Peyer's patch (tissue), 4 donors: ENCODE measurements around the gene NOS1AP. TPM values are rescaled to one million over a fixed set of nuclear protein-coding genes. Genes with fewer than 3 reads are reported as not detected.

Experiments used
- DNase-seq, 3 donors: peaks; one replicate each; pipeline ENCODE4 v3.0.0-alpha.2; 2017 to 2019
- H3K27ac ChIP-seq, 4 donors: fragments of 200-600 bp; sonication (generic); one replicate each; pipeline ENCODE4 v1.5.1; 2016 to 2019
- H3K27me3 ChIP-seq, 2 donors: fragments of 200-600 bp; sonication (generic); one replicate each; pipeline ENCODE4 v1.5.1; 2019
- H3K36me3 ChIP-seq, 3 donors: fragments of 200-600 bp; sonication (generic); one replicate each; pipeline ENCODE4 v1.5.1; 2016 to 2019
- H3K4me1 ChIP-seq, 4 donors: fragments of 200-600 bp; sonication (generic); one replicate each; pipeline ENCODE4 v1.5.1; 2016 to 2019
- H3K4me3 ChIP-seq, 4 donors: fragments of 200-600 bp; sonication (generic); 1 replicate in 3 of 4; 2 replicates in 1 of 4; pipeline ENCODE4 v1.5.1; 2016 to 2019; ENCODE audit warnings: mild to moderate bottlenecking in 1 of 4
- H3K9me3 ChIP-seq, 4 donors: fragments of 200-600 bp; sonication (generic); one replicate each; pipeline ENCODE4 v1.5.1; 2016 to 2019; ENCODE audit warnings: mild to moderate bottlenecking in 1 of 4
- POLR2A ChIP-seq, 2 donors: fragments of 450-650 bp; IDR thresholded peaks; one replicate each; pipeline ENCODE4 v1.5.1; 2017; ENCODE audit warnings: antibody characterized with exemption in 2 of 2, mild to moderate bottlenecking in 2 of 2, moderate library complexity in 2 of 2
- total RNA-seq, 4 donors: library from RNA; depleted of rRNA; stranded (reverse); fragments of >200 nt; gene quantifications; one replicate each; pipeline ENCODE4 v1.1.0, GENCODE V29; 2016
- TF ChIP-seq, protein P1 (sequence below), 6 experiments: fragments of 450-650 bp in 4 of 6; fragments of 200-600 bp in 2 of 6; sonication (generic) in 1 of 6; IDR thresholded peaks; one replicate each; pipeline ENCODE4 v1.5.1; 2017 to 2019; ENCODE audit warnings: antibody characterized with exemption in 6 of 6, mild to moderate bottlenecking in 3 of 6, moderate library complexity in 1 of 6

The NOS1AP gene
- total RNA-seq, 4 donors from 2014 or later, result 6.3 to 18.5 (median 11.9) TPM

DNA sequence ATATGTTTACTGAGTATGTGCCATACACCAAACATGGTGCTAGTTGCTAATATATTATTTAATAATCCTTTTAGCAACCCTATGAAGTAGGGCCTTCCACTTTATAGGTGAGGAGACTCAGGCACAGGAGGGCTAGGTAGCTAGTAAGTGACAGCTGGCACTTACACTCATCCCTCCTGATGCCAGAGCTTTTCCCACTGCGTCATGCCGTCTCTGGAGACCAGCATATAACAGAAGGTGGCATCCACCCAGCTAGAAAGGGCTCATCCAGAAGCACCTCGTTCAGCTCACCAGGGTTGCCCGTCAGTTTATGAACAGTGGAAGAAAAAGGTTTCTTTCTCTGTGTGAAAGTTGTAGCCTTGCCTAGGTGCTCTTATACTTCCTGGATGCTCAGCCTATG, 108.9 kb downstream of the NOS1AP start:
- TF ChIP-seq POLR2A (IDR thresholded peaks at IDR 0.05), result no peak
- TF ChIP-seq, protein P1, sequence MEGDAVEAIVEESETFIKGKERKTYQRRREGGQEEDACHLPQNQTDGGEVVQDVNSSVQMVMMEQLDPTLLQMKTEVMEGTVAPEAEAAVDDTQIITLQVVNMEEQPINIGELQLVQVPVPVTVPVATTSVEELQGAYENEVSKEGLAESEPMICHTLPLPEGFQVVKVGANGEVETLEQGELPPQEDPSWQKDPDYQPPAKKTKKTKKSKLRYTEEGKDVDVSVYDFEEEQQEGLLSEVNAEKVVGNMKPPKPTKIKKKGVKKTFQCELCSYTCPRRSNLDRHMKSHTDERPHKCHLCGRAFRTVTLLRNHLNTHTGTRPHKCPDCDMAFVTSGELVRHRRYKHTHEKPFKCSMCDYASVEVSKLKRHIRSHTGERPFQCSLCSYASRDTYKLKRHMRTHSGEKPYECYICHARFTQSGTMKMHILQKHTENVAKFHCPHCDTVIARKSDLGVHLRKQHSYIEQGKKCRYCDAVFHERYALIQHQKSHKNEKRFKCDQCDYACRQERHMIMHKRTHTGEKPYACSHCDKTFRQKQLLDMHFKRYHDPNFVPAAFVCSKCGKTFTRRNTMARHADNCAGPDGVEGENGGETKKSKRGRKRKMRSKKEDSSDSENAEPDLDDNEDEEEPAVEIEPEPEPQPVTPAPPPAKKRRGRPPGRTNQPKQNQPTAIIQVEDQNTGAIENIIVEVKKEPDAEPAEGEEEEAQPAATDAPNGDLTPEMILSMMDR (IDR thresholded peaks at IDR 0.05), result no peak
- H3K27ac ChIP-seq, result no peak overlapping the region

DNA sequence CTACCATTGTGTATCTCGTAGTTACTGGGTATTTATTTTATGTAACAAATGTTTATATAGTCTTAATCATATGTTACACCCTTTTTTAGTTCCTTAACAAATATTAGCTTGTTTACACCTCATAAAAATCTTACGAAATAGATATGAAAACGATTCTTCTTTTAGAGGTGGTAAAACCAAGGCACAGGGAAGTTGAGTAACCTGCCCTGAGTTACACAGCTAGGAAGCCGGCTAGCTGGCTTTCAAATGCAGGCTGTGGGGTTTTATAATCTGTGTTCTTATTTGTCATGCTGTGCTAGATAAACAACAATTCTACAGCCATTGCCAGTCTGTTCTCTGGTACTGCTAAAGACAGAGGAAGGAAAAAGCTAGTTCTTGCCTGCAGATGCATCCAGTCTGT, 109.6 kb downstream of the NOS1AP start:
- DNase-seq, result no peak
- TF ChIP-seq POLR2A (IDR thresholded peaks at IDR 0.05), result no peak
- TF ChIP-seq, protein P1 (IDR thresholded peaks at IDR 0.05), result no peak
- Histone ChIP-seq H3K9me3 (no peaks in the 10 kb centered on the region), H3K36me3 (no peaks in the 10 kb centered on the region), H3K4me3 (no peak overlapping the region), H3K27ac (no peak overlapping the region), H3K4me1 (peaks cover 0 to 12% (median 0%) of the 10 kb centered on the region in 4 donors), H3K27me3 (no peaks in the 10 kb centered on the region)

More for the DNA sequence above, 108.9 kb downstream of the NOS1AP start:
- DNase-seq, result no peak
- Histone ChIP-seq H3K36me3 (no peaks in the 10 kb centered on the region), H3K27me3 (no peaks in the 10 kb centered on the region), H3K4me1 (peaks cover 0 to 12% (median 0%) of the 10 kb centered on the region in 4 donors), H3K9me3 (no peaks in the 10 kb centered on the region), H3K4me3 (no peak overlapping the region)

DNA sequence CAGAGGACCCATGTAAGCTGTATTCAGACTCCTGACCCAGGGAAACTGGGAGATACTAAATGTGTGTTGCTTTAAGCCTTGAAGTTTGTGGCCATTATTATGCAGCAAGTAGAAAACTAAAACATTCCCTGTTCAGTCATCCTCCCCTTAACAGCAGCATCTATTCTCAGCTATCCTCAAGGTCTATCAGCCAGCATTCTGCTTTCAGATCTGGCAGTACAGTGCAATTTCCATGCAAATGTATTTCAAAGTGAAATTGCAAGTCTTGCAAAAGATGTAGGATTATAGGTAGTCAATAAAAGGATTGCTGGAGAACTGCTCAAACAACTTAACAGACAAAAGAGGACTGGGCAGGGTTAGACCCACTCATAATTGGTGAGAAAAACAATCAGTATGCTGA, 111.3 kb downstream of the NOS1AP start:
- H3K27me3 ChIP-seq, result no peaks in the 10 kb centered on the region
- no peaks in the 10 kb centered on the region for H3K9me3 ChIP-seq
- H3K4me3 ChIP-seq, result no peak overlapping the region
- H3K27ac ChIP-seq, result no peak overlapping the region
- TF ChIP-seq, protein P1 (IDR thresholded peaks at IDR 0.05), result no peak
- TF ChIP-seq POLR2A (IDR thresholded peaks at IDR 0.05), result no peak
- H3K36me3 ChIP-seq, result no peaks in the 10 kb centered on the region
- peaks cover 0 to 12% (median 0%) of the 10 kb centered on the region in 4 donors for H3K4me1 ChIP-seq
- no peak for DNase-seq

DNA sequence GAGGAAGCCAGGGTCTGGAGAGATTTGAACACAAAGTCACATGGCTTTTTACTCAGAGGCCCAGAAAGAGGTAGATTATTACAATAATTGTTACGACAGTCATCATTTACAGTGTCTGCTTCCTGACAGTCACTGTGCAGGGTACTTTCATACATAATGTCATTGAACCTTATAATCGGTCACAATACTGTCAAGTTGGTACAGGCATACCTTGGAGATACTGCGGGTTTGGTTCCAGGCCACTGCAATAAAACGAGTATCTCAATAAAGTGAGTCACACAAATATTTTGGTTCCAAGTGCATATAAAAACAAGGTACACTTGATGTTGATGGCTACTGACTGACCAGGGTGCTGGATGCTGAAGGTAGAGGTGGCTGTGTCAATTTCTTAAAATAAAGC, 112.6 kb downstream of the NOS1AP start:
- no peak overlapping the region for H3K27ac ChIP-seq
- DNase-seq, result no peak
- no peaks in the 10 kb centered on the region for H3K36me3 ChIP-seq
- no peak for TF ChIP-seq POLR2A (IDR thresholded peaks at IDR 0.05)
- TF ChIP-seq, protein P1 (IDR thresholded peaks at IDR 0.05), result no peak
- no peak overlapping the region for H3K4me3 ChIP-seq
- peaks cover 0 to 12% (median 0%) of the 10 kb centered on the region in 4 donors for H3K4me1 ChIP-seq
- H3K27me3 ChIP-seq, result no peaks in the 10 kb centered on the region
- H3K9me3 ChIP-seq, result no peaks in the 10 kb centered on the region

DNA sequence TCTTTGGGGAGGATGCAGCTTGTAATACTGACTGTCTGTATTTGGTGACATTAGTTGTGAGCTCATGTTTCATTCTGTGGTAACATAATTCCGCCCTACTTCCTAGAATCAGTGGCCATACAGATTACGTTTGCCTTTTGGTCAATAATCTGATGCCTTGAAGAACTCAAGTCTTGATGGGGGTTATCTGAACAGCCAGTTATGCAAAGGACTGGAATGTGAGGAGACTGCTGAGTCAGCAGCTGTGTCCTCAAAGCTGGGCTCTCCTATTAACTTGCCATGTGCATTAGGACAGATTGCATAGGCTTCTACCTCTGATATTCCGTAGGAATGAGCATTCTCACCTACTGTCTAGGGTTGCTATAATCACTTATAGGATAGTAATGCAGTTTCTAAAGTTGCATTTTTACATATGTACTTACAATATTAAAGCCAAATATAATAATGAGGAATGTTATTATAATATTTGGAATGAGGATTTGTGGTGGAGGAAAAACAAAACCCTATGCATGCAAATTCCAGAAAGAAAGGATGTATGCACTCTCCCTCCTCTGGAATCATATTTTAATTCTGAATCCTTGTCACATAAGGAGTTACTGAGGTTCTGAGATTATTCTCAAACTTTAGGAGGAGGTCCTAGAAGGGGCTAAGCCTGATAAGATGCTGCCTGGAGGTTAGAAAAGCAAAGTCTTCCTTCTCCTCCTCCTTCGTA, 116.0 kb downstream of the NOS1AP start:
- Histone ChIP-seq H3K4me1 (no peaks in the 10 kb centered on the region), H3K4me3 (no peak overlapping the region), H3K27ac (no peak overlapping the region), H3K9me3 (no peaks in the 10 kb centered on the region), H3K27me3 (no peaks in the 10 kb centered on the region), H3K36me3 (no peaks in the 10 kb centered on the region)
- DNase-seq, result no peak
- TF ChIP-seq, protein P1 (IDR thresholded peaks at IDR 0.05), result no peak
- no peak for TF ChIP-seq POLR2A (IDR thresholded peaks at IDR 0.05)
